IPS-18c (cell line): ENCODE measurements around the gene GOLT1B.
"Not testable (repeated sequence)": the region's sequence is repeated elsewhere in the genome, so short reads cannot be mapped to it uniquely, and the experiment has no call there.

Source experiments
- H3K4me3 ChIP-seq: 2 replicates; pipeline ENCODE4 v1.7.0; 2013; ENCODE audit warnings: low read depth, mild to moderate bottlenecking, low read length, moderate library complexity; ENCODE audit not compliant: insufficient read depth
- H3K9me3 ChIP-seq: one replicate; pipeline ENCODE4 v1.6.1; 2013; ENCODE audit warnings: mild to moderate bottlenecking, low read length, moderate library complexity; ENCODE audit not compliant: control insufficient read depth, insufficient read depth

The GOLT1B gene

GRCh38 chr12:21501258-21502163 lies at the start of gene GOLT1B, which contains the start of gene RECQL:
Gene GOLT1B, plus strand, starts transcription at chr12:21501789. Its CDS starts 135 bp downstream, at chr12:21501924.
Gene RECQL, minus strand, starts transcription at chr12:21501635. Its CDS starts 2,065 bp downstream, at chr12:21499570.
- Histone ChIP-seq H3K9me3 (no peaks in the 10 kb centered on the region), H3K4me3 (peak within 1 kb of the TSS; percentile 92)

DNA sequence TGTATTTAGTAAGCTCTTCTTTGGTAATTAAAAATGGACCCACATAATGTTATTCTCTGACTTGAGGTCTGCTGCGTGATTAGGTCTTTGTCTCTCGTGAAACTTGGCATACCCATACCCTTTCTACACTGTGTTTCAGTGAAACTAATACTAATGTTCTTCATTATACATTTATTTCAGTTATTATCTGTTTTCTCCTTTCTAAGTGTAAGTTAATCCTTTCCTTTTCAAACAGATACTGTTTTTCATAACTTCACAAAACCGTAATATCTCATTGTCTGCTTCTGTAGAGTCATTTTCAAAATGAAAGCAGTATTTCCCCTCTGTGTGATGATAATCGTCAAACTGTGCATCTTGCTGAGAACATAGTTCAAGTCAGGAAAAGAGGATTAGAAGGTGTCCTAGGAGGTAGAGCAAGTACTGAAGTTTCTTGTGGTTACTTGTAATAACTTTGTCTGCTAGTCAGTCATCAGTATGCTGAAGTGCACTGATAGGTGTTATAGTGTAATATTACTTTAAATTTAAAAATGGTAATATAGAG lies 48.2 kb upstream of the GOLT1B start:
- H3K9me3 ChIP-seq, result no peaks in the 10 kb centered on the region
- H3K4me3 ChIP-seq, result no peak overlapping the region

DNA sequence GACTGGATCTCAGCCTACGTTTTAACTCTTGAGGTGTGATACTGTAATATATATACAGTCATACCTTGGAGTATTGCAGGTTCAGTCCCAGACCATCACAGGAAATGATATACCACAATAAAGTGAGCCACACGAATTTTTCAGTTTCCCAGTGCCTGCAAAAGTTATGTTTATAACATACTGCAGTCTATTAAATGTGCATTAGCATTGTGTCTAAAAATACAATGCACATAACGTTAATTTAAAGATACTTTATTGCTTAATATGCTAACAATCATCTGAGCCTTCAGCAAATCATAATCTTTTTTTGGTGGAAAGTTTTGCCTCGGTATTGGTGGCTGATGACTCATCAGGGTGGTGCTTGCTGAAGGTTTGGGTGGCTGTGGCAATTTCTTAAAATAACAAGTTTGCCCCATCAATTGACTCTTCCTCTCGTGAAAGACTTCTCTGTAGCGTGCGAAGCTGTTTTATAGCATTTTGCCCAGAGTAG lies 45.3 kb upstream of the GOLT1B start:
- no peaks in the 10 kb centered on the region for H3K9me3 ChIP-seq
- no peak overlapping the region for H3K4me3 ChIP-seq

GRCh38 chr12:21459474-21459873 lies 42.1 kb upstream of the GOLT1B start:
- H3K4me3 ChIP-seq, result no peak overlapping the region
- no peaks in the 10 kb centered on the region for H3K9me3 ChIP-seq

DNA sequence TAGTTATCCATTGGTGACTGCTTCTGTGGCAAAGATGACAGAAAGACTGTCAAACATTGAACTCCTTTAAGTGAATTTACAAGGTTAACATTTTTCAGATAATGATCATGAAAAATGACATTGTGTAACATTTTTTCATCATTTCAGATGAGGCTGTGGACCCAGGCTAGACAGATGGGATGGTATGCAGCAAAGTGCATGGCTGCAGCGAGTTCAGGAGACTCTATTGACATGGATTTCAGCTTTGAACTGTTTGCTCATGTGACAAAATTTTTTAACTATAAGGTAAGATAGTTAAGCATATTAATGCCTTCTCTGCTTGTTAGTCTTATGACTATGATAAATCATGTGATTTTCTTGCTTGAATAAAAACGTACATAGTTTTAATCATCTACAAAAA lies 34.3 kb upstream of the GOLT1B start:
- not testable (repeated sequence) for H3K9me3 ChIP-seq, H3K4me3 ChIP-seq

DNA sequence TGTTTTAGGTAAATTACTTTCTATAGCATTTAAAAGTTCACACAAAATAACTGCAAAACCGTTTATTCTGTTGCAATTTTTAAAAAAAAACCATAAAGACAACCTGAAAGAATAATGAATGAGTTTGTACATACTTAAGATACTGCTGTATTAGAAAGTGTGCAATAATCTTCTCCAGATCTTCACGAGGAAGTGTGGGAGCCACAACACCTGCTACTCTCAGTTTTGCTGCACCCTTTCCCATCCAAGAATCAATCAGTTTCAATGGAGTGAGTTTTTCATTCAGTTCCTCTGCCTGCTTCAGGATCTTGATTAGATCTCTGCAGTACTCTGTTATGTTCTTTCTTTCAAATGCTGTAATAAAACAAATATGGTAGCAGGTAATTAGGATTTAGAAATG lies 30.3 kb upstream of the GOLT1B start:
- H3K4me3 ChIP-seq, result no peak overlapping the region
- no peaks in the 10 kb centered on the region for H3K9me3 ChIP-seq

DNA sequence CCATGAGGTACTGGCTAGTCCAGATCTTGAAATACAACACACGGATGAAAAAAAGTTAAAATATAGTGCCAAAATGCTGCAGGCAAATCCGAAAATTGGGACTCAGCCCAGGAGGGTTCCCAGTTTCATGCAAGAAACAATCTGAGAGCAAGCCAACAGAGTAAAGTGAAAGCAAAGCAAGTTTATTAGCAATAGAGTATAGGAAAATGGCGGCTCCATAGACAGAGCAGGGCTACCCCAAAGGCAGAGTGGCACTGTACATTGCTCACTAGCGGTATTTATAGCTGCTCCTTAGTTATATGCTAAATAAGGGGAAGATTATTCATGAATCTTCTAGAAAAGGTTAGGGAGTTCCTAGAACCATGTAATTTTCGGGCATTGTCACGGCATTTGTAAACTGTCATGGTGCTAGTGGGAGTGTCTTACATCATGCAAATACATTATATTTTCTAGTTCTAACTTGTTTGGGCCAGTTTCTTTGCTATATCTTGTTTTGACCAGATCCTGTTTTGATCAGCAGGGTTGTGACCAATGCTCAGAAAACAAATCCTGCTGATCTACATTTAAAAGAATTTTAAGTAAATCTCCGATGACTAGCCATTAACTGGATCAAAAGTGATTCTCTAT lies 29.3 kb upstream of the GOLT1B start:
- Histone ChIP-seq H3K9me3 (no peaks in the 10 kb centered on the region), H3K4me3 (no peak overlapping the region)

GRCh38 chr12:21475552-21475951 lies 26.0 kb upstream of the GOLT1B start:
- H3K4me3 ChIP-seq, result no peak overlapping the region
- no peaks in the 10 kb centered on the region for H3K9me3 ChIP-seq

- H3K9me3 ChIP-seq, result no peaks in the 10 kb centered on the region
- H3K4me3 ChIP-seq, result no peak overlapping the region
Observed at GRCh38 chr12:21476949-21477348, 24.6 kb upstream of the GOLT1B start.

- Histone ChIP-seq H3K9me3 (no peaks in the 10 kb centered on the region), H3K4me3 (no peak overlapping the region)
Observed at GRCh38 chr12:21478756-21479455, 22.7 kb upstream of the GOLT1B start.

- Histone ChIP-seq H3K9me3 (no peaks in the 10 kb centered on the region), H3K4me3 (no peak overlapping the region)
Observed at GRCh38 chr12:21483531-21483930, 18.1 kb upstream of the GOLT1B start.

GRCh38 chr12:21485998-21486397 lies 15.6 kb upstream of the GOLT1B start:
- Histone ChIP-seq H3K4me3 (no peak overlapping the region), H3K9me3 (no peaks in the 10 kb centered on the region)

GRCh38 chr12:21499765-21500164 lies 1.8 kb upstream of the GOLT1B start:
- Histone ChIP-seq H3K4me3 (no peak overlapping the region), H3K9me3 (no peaks in the 10 kb centered on the region)

DNA sequence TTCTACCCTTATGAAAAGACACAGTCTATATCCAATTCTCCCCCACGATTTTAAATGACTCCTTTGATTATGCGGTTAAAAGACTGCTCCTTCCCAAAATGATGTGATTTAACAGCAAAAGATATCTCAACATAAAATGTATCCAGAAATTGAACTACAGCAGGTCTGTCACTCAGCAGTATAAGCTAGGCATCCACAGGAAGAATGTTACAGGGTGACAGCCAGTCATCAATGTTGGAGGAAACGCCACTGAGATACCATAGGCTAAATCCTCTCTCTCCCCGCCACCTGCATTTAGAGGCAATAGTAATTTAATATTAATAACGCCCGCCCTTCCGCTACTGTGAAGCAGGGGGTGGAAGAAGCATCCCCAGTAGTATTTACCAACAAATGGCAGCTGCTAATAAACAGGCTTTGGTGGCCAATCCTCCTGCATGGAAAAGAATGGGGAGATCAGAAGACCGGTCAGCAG lies 767 bp upstream of the GOLT1B start:
- H3K9me3 ChIP-seq, result no peaks in the 10 kb centered on the region
- peak overlapping the region; percentile 92 for H3K4me3 ChIP-seq

DNA sequence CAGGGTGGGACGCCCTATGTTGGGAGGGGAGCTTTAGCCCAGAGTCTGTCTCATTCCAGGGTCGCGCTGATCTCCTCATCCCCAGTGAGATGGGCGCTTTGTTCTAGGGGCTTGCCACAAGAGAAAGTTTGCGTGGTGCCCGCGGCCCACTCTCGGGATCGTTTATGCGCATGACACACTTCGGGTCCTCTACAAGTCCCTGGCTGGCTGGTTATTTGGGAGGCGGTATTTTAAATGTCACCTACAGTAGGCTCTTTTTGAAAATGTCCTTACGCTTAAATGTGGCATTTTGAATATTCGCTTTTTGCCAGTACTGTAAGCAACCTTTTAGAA lies 541 bp downstream of the GOLT1B start:
- H3K9me3 ChIP-seq, result no peaks in the 10 kb centered on the region
- peak overlapping the region; percentile 92 for H3K4me3 ChIP-seq

DNA sequence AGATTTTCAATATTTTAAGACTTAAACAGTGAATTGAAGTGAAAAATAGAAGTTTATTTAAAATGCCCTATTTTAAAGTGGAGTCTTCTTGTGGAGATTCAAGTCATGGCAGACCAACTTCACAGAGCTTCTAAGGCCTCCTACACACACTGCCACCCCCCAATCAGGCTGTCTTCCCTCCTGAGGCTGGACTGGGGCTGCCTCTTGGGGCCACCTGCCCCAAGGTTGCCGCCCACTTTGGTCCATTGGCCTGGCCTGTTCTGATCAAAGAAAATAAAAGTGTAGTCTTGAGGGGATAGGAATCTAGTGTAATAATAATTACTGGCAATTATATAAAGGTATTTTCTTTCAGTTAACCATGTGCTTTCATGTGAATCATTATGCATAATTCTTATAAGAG lies 1.3 kb downstream of the GOLT1B start:
- H3K4me3 ChIP-seq, result no peak overlapping the region; the same call in 1 of the 2 replicates
- H3K9me3 ChIP-seq, result no peaks in the 10 kb centered on the region

GRCh38 chr12:21505888-21506287 lies 4.3 kb downstream of the GOLT1B start:
- Histone ChIP-seq H3K4me3 (no peak overlapping the region), H3K9me3 (no peaks in the 10 kb centered on the region)
